ENCODE results near the gene DLGAP4.
"Not testable (repeated sequence)": the region's sequence is repeated elsewhere in the genome, so short reads cannot be mapped to it uniquely, and the experiment has no call there.

The DLGAP4 gene

DNA sequence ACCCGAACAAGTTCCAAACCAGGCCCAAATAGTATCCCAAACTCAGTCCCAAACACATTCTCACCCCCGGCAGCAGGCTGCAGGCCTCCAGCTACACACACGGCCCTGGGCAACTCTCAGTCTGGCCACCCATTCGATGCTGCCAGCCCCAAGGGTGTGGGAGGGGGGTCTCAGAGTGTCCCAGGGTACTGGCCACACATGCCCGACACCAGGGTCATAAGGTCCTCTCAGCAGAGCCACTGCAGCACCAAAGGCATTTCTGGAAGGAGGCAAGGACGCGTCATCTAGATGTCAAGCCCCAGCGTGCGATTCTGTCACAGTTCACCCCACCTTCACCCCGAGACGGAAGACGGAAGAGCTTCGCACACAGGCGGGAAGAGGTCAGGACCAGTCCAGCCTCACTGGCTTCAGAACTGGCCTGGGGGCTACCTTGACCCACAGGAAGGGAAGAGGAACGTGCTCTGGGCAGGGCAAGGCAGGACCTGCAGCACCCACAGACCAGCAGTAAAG lies 244.7 kb downstream of the DLGAP4 start:
- in situ Hi-C loops (cut with HindIII; ENCODE audit: low sequenced_read_pairs), result no loop called here
- DNase-seq (ENCODE audit: low read depth, low spot score), result no peak
- TF ChIP-seq, protein P1, sequence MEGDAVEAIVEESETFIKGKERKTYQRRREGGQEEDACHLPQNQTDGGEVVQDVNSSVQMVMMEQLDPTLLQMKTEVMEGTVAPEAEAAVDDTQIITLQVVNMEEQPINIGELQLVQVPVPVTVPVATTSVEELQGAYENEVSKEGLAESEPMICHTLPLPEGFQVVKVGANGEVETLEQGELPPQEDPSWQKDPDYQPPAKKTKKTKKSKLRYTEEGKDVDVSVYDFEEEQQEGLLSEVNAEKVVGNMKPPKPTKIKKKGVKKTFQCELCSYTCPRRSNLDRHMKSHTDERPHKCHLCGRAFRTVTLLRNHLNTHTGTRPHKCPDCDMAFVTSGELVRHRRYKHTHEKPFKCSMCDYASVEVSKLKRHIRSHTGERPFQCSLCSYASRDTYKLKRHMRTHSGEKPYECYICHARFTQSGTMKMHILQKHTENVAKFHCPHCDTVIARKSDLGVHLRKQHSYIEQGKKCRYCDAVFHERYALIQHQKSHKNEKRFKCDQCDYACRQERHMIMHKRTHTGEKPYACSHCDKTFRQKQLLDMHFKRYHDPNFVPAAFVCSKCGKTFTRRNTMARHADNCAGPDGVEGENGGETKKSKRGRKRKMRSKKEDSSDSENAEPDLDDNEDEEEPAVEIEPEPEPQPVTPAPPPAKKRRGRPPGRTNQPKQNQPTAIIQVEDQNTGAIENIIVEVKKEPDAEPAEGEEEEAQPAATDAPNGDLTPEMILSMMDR (IDR thresholded peaks at IDR 0.05; ENCODE audit: low read depth, low read length), result no peak

DNA sequence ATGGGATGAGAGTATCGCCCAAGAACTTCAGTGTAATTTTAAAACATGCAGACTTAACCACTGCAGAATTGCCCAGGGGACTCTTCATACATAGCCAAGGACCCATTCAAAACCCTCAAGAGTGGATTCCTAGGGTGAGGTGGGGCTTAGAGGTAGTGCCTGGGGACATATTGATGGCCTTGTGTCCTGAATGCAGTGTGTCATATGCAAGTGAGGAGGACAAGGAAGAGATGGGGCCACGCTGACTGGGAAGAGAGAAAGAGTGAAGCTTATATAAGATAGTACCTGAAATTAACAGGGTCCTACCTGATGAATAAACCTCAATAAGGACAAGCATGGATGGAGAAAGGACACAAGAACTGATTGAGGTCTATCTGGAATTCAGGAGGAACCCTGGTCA lies 249.1 kb downstream of the DLGAP4 start:
- DNase-seq (ENCODE audit: low read depth, low spot score), result no peak
- in situ Hi-C loops (cut with HindIII; ENCODE audit: low sequenced_read_pairs), result no loop called here
- no peak overlapping the region for H3K4me3 ChIP-seq (ENCODE audit: low read depth, low read length)
- TF ChIP-seq, protein P1 (IDR thresholded peaks at IDR 0.05; ENCODE audit: low read depth, low read length), result no peak

More for the DNA sequence above, 244.7 kb downstream of the DLGAP4 start:
- no peak overlapping the region for H3K4me3 ChIP-seq (ENCODE audit: low read depth, low read length)

DNA sequence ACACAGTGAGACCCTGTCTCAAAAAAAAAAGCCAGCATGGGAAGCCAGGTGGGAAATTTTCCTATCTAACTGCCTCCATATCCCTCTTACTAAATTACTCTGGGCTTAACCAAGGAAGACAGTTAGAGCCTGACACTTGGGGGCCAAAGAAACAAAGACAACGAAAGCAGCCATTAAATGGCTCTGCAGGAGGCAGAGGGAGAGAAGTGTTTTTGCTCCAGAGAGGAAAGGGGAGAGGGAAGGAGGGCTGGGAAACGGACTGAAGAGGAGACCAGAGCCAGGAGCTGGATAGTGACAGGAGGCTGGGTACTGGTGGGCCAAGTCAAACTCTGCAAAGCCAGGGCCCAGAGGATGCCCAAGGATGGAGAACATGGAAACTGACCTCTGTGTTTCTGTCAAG lies 256.6 kb downstream of the DLGAP4 start:
- TF ChIP-seq, protein P1 (IDR thresholded peaks at IDR 0.05; ENCODE audit: low read depth, low read length), result no peak
- DNase-seq (ENCODE audit: low read depth, low spot score), result no peak
- in situ Hi-C loops (cut with HindIII; ENCODE audit: low sequenced_read_pairs), result no loop called here
- no peak overlapping the region for H3K4me3 ChIP-seq (ENCODE audit: low read depth, low read length)

DNA sequence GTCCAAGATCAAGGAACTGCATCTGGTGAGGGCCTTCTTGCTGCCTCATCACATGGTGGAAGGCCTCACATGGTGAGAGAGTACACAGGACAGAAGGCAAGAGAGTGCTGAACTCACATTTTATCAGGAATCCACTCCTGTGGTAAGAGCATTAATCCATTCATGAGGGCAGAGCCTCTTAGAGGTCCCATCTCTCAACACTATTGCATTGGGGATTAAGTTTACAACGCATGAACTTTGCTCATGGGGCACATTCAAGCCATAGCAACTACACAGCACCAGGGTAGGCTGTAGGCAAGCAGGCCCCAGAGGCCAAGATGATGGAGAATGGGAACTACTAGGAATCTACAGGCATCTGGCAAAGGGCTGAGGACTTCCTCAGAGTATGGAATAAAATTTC lies 257.2 kb downstream of the DLGAP4 start:
- H3K4me3 ChIP-seq (ENCODE audit: low read depth, low read length), result no peak overlapping the region
- in situ Hi-C loops (cut with HindIII; ENCODE audit: low sequenced_read_pairs), result no loop called here
- DNase-seq (ENCODE audit: low read depth, low spot score), result no peak
- TF ChIP-seq, protein P1 (IDR thresholded peaks at IDR 0.05; ENCODE audit: low read depth, low read length), result no peak

DNA sequence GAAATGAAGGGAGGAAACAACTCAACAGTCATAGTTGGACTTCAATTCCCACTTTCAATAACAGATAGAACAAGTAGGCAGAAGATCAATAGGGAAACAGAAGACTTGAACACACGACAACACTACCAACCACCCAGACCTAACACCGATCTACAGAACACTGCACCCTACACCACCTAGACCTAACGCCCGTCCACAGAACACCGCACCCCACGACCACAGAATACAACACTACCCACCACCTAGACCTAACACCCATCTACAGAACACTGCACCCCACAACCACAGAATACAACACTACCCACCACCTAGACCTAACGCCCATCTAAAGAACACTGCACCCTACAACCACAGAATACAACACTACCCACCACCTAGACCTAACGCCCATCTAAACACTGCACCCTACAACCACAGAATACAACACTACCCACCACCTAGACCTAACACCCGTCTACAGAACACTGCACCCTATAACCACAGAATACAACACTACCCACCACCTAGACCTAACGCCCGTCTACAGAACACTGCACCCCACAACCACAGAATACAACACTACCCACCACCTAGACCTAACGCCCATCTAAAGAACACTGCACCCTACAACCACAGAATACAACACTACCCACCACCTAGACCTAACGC lies 258.1 kb downstream of the DLGAP4 start:
- DNase-seq (ENCODE audit: low read depth, low spot score); H3K4me3 ChIP-seq (ENCODE audit: low read depth, low read length); in situ Hi-C loops (cut with HindIII; ENCODE audit: low sequenced_read_pairs): not testable (repeated sequence)

DNA sequence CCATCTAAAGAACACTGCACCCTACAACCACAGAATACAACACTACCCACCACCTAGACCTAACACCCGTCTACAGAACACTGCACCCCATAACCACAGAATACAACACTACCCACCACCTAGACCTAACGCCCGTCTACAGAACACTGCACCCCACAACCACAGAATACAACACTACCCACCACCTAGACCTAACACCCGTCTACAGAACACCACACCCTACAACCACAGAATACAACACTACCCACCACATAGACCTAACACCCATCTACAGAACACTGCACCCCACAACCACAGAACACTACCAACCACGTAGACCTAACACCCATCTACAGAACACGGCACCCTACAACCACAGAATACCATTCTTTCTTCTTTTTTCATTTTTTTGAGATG lies 258.6 kb downstream of the DLGAP4 start:
- H3K4me3 ChIP-seq (ENCODE audit: low read depth, low read length); DNase-seq (ENCODE audit: low read depth, low spot score); in situ Hi-C loops (cut with HindIII; ENCODE audit: low sequenced_read_pairs): not testable (repeated sequence)

DNA sequence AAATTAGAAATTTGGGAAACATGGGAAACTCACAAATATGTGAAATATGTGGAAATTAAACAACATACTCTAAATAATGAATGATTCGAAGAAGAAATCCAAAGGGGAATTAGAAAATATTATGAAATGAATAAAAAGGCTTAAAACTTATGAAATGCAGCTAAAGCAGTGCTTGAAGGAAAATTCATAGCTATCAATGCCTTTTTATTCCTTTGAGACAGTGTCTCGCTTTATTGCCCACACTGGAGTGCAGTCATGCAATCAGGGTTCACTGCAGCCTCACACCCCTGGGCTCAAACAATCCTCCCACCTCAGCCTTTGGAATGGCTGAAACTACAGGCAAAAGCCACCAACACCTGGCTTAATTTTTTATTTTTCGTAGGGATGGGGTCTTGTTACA lies 259.4 kb downstream of the DLGAP4 start:
- in situ Hi-C loops (cut with HindIII; ENCODE audit: low sequenced_read_pairs), result no loop called here
- TF ChIP-seq, protein P1 (IDR thresholded peaks at IDR 0.05; ENCODE audit: low read depth, low read length), result no peak
- DNase-seq (ENCODE audit: low read depth, low spot score), result no peak
- no peak overlapping the region for H3K4me3 ChIP-seq (ENCODE audit: low read depth, low read length)

Measured in astrocyte of the spinal cord (primary cell).